IMR-90 (cell line): ENCODE data around the gene COG1. TPM values are rescaled to one million over a fixed set of nuclear protein-coding genes. Genes with fewer than 3 reads are reported as not detected.
A peak's percentile ranks its signal among the peaks of the same experiment; 100 is the strongest.

ENCODE experiments used
- ATAC-seq: fragments of 200-7000 bp; cut with Tn5 transposase; 2 replicates; pipeline ENCODE4 v1.9.1; 2020; ENCODE audit warnings: low read depth, mild to moderate bottlenecking, moderate library complexity
- BruUV-seq: library from RNA; stranded (reverse); fragments of 400-500 nt; replicated peaks from 2 replicates; lab custom pipeline; 2021; lab: Mats Ljungman, UMichigan
- CTCF ChIA-PET: fragments of 300-600 bp; formaldehyde crosslinking; extraction: SDS; loops from one replicate; lab custom pipeline; 2021; ENCODE audit warnings: antibody characterized with exemption; lab: Yijun Ruan, JAX
- POLR2A ChIA-PET: fragments of 300-600 bp; sonication (Branson Sonifier 250); formaldehyde crosslinking; loops from one replicate; lab custom pipeline; 2022; ENCODE audit warnings: antibody characterized with exemption; ENCODE audit not compliant: unreplicated experiment; lab: Charles Lee
- DNase-seq: peaks from one replicate; pipeline ENCODE4 v3.0.0; 2013
- H2AFZ ChIP-seq: replicated peaks from 2 replicates; pipeline ENCODE3; 2013; ENCODE audit warnings: low read length, mild to moderate bottlenecking; ENCODE audit not compliant: poor library complexity
- H2AK5ac ChIP-seq: 2 replicates; pipeline ENCODE4 v1.6.1; 2013; ENCODE audit warnings: low read depth, low read length, inconsistent platforms
- H2AK9ac ChIP-seq: replicated peaks from 2 replicates; pipeline ENCODE3; 2013; ENCODE audit warnings: mild to moderate bottlenecking, low read depth, low read length, moderate library complexity; ENCODE audit not compliant: poor library complexity
- H2BK120ac ChIP-seq: 2 replicates; pipeline ENCODE4 v1.6.1; 2013; ENCODE audit warnings: low read depth, low read length, inconsistent platforms
- H2BK15ac ChIP-seq: 3 replicates; pipeline ENCODE4 v1.6.1; 2013; ENCODE audit warnings: low read depth, low read length, inconsistent platforms
- H2BK20ac ChIP-seq: 2 replicates; pipeline ENCODE4 v1.6.1; 2013; ENCODE audit warnings: low read depth, mild to moderate bottlenecking, inconsistent platforms, low read length, moderate library complexity
- H2BK5ac ChIP-seq: 2 replicates; pipeline ENCODE4 v1.6.1; 2013; ENCODE audit warnings: mild to moderate bottlenecking, low read depth, low read length, inconsistent platforms; ENCODE audit not compliant: poor library complexity, severe bottlenecking
- H3K14ac ChIP-seq: replicated peaks from 2 replicates; pipeline ENCODE4 v1.6.1; 2013; ENCODE audit warnings: low read depth, low read length, inconsistent platforms
- H3K18ac ChIP-seq: 2 replicates; pipeline ENCODE4 v1.6.1; 2013; ENCODE audit warnings: low read depth, low read length, control low read depth
- H3K23ac ChIP-seq: 2 replicates; pipeline ENCODE4 v1.6.1; 2013; ENCODE audit warnings: low read depth, low read length, inconsistent platforms
- H3K27ac ChIP-seq: 2 replicates; pipeline ENCODE4 v1.5.1; 2013; ENCODE audit warnings: mild to moderate bottlenecking, control low read depth, low read length; ENCODE audit not compliant: insufficient read depth
- H3K27me3 ChIP-seq: 2 replicates; pipeline ENCODE4 v1.6.1; 2013; ENCODE audit warnings: low read length; ENCODE audit not compliant: control insufficient read depth, insufficient read depth
- H3K36me3 ChIP-seq: 2 replicates; pipeline ENCODE4 v1.6.1; 2013; ENCODE audit warnings: low read length, mixed read lengths; ENCODE audit not compliant: control insufficient read depth, insufficient read depth
- H3K4ac ChIP-seq: 2 replicates; pipeline ENCODE4 v1.6.1; 2013; ENCODE audit warnings: low read depth, low read length, inconsistent platforms
- H3K4me1 ChIP-seq: 2 replicates; pipeline ENCODE4 v1.6.1; 2013; ENCODE audit warnings: low read length, mixed read lengths; ENCODE audit not compliant: control insufficient read depth, insufficient read depth
- H3K4me2 ChIP-seq: 2 replicates; pipeline ENCODE4 v1.6.1; 2013; ENCODE audit warnings: low read depth, mild to moderate bottlenecking, control low read depth, low read length, moderate library complexity
- H3K4me3 ChIP-seq: 2 replicates; pipeline ENCODE4 v1.5.1; 2013; ENCODE audit warnings: low read depth, mild to moderate bottlenecking, control low read depth, low read length, moderate library complexity; ENCODE audit not compliant: insufficient read depth
- H3K56ac ChIP-seq: 2 replicates; pipeline ENCODE4 v1.6.1; 2013; ENCODE audit warnings: low read length, inconsistent platforms; ENCODE audit not compliant: insufficient read depth; ENCODE audit errors: extremely low read depth
- H3K79me1 ChIP-seq, 2 experiments: 2 replicates each; pipeline ENCODE4 v1.6.1; 2013; ENCODE audit warnings: low read length in 2 of 2, inconsistent platforms in 1 of 2, low read depth in 1 of 2
- H3K9ac ChIP-seq: 2 replicates; pipeline ENCODE4 v1.6.1; 2013; ENCODE audit warnings: low read depth, low read length, control low read depth
- H3K9me1 ChIP-seq: 2 replicates; pipeline ENCODE4 v1.6.1; 2013; ENCODE audit warnings: low read length, inconsistent platforms; ENCODE audit not compliant: insufficient read depth
- H3K9me3 ChIP-seq: 2 replicates; pipeline ENCODE4 v1.6.1; 2013; ENCODE audit warnings: low read length; ENCODE audit not compliant: control insufficient read depth, insufficient read depth
- H4K20me1 ChIP-seq: 2 replicates; pipeline ENCODE4 v1.6.1; 2013; ENCODE audit warnings: low read length, inconsistent platforms; ENCODE audit not compliant: insufficient read depth
- H4K5ac ChIP-seq: 2 replicates; pipeline ENCODE4 v1.6.1; 2013; ENCODE audit warnings: mild to moderate bottlenecking, low read depth, low read length, control low read depth
- H4K8ac ChIP-seq, 2 experiments: 2 replicates each; pipeline ENCODE4 v1.6.1; 2013; ENCODE audit warnings: low read depth in 2 of 2, low read length in 2 of 2, control low read depth in 1 of 2, inconsistent platforms in 1 of 2
- H4K91ac ChIP-seq: 2 replicates; pipeline ENCODE4 v1.6.1; 2013; ENCODE audit warnings: low read depth, low read length, inconsistent platforms; ENCODE audit not compliant: insufficient read depth
- CTCF ChIP-seq: conservative IDR thresholded peaks from 2 replicates; pipeline ENCODE4 v1.5.1; 2012; ENCODE audit warnings: mild to moderate bottlenecking, low read depth, low read length, improper control_type of control experiment
- FOS ChIP-seq: fragments of 150-350 bp; IDR thresholded peaks from 2 replicates; pipeline ENCODE4 v1.6.1; 2016; ENCODE audit warnings: low read depth, low read length
- RAD21 ChIP-seq: IDR thresholded peaks from 2 replicates; pipeline ENCODE4 v1.6.1; 2012; ENCODE audit warnings: low read length, improper control_type of control experiment
- RCOR1 ChIP-seq: IDR thresholded peaks from 2 replicates; pipeline ENCODE4 v1.6.1; 2012; ENCODE audit warnings: mild to moderate bottlenecking, low read length, improper control_type of control experiment; ENCODE audit not compliant: insufficient replicate concordance
- WGBS, 2 experiments: methylation state at CpG; one replicate each; pipeline versions ENCODE4 v1.1.5 to v1.1.7; 2013; ENCODE audit warnings: missing lambda C conversion rate in 2 of 2; ENCODE audit not compliant: insufficient read length in 1 of 2; ENCODE audit errors: extremely low coverage in 2 of 2; 5-methylcytosine and 5-hydroxymethylcytosine counted together
- dilution Hi-C: fragments of 300-500 bp; cut with HindIII; formaldehyde crosslinking; loops from one replicate; pipeline ENCODE4 v1.14.3; 2018; ENCODE audit warnings: low sequenced_read_pairs; ENCODE audit not compliant: unreplicated experiment
- in situ Hi-C: fragments of 300-500 bp; cut with MboI; formaldehyde crosslinking; loops from 3 replicates; pipeline ENCODE4 v1.14.3; 2019; ENCODE audit warnings: low sequenced_read_pairs, inconsistent platforms, mixed read lengths
- intact Hi-C: fragments of 100-400 bp; cut with micrococcal nuclease; formaldehyde crosslinking; loops from 2 replicates; pipeline ENCODE4 v1.10.0; 2022
- polyA plus RNA-seq, 3 experiments: library from polyadenylated mRNA; depleted of rRNA; stranded (reverse); fragments of >200 nt; gene quantifications; 2 replicates each; pipeline ENCODE4 v1.2.3, GENCODE V29; 2012; ENCODE audit warnings: low replicate concordance in 1 of 3
- total RNA-seq: library from RNA; depleted of rRNA; stranded (reverse); fragments of >200 nt; gene quantifications from 2 replicates; pipeline ENCODE4 v1.2.3, GENCODE V29; 2012

COG1 gene
- total and polyA plus RNA-seq, 2 of the 4 experiments (the other 2 are of a cell fraction), result 18.3 to 35.1 TPM

DNA sequence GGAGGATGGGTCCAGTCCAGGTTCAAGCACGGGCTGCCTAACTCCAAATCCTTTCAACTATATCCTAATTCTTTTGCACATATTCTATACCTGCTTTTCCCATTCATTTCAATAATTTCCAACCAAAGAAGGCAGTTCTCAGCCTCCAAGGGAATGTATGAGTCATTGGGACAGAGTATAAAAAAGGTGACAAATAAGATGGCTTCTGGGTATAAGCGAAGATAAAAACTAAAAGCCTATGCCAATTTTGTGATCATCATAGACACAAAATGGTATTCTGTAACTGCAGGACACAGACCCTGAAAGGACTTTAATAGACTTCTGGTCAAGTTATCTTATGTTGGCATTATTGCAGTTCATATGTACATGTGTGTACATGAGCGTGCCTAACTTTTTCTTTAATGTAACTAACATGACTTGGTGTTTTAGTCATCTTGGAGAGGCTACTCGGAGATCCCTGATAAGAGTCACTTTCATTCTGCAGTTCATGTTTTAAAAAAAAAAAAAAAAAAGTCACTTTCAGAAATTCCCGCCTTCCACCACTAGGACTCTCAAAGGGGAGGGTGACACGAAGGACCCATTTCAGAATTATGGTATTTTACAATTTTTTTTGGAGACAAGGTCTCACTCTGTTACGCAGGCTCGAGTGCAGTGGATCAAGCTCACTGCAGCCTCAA, 17.3 kb downstream of the COG1 start:
- POLR2A ChIA-PET, result interaction anchor here (0.5 kb wide), 1 partner anchor 8 kb away, joined by 3 read pairs; no protein-coding TSS in a partner anchor
- WGBS, 2 experiments, result no CpG with 5 or more reads among the region's 8 CpGs
- no TSS peak for BruUV-seq
- H3K27me3 ChIP-seq, result no peaks in the 10 kb centered on the region
- H4K8ac ChIP-seq, result no peak overlapping the region
- peaks cover 43 to 47% of the 10 kb centered on the region in 2 experiments for H3K79me1 ChIP-seq
- in situ Hi-C loops (loop anchor here (25.0 kb wide), 1 partner anchor 823 kb away; no protein-coding TSS in a partner anchor), dilution Hi-C loops (no loop called here), intact Hi-C loops (no loop called here)
- H3K36me3 ChIP-seq, result peaks cover 32% of the 10 kb centered on the region
- H2BK15ac ChIP-seq, result no peak overlapping the region
- ATAC-seq, result peak; percentile 13
- no peak overlapping the region for H2BK5ac ChIP-seq
- H2BK120ac ChIP-seq, result no peak overlapping the region
- H3K27ac ChIP-seq, result no peak overlapping the region
- no peak overlapping the region for H3K4me3 ChIP-seq
- H3K4me2 ChIP-seq, result no peak overlapping the region
- no peak overlapping the region for H2BK20ac ChIP-seq
- no peak overlapping the region for H3K18ac ChIP-seq
- H3K23ac ChIP-seq, result no peak overlapping the region
- H3K9me1 ChIP-seq, result no peaks in the 10 kb centered on the region; the same call in 1 of the 2 replicates
- peak; percentile 32; the same call in 1 of the 2 replicates for TF ChIP-seq CTCF
- TF ChIP-seq RAD21, result peak; percentile 21; the same call in 1 of the 2 replicates
- TF ChIP-seq RCOR1, result no peak
- TF ChIP-seq FOS, result 0 out of 2 replicates have a peak, but pooled peaks have one; percentile 12
- no peak overlapping the region for H4K91ac ChIP-seq
- no peak overlapping the region for H2AFZ ChIP-seq
- H3K4me1 ChIP-seq, result no peaks in the 10 kb centered on the region
- no peak for DNase-seq
- H4K20me1 ChIP-seq, result peaks cover 16% of the 10 kb centered on the region; the same call in 1 of the 2 replicates
- no peak overlapping the region for H3K9ac ChIP-seq
- no peaks in the 10 kb centered on the region for H3K9me3 ChIP-seq
- H3K56ac ChIP-seq, result no peak overlapping the region
- no peak overlapping the region for H4K5ac ChIP-seq
- no peak overlapping the region for H2AK9ac ChIP-seq
- CTCF ChIA-PET, result interaction anchor here (0.6 to 0.7 kb wide), 2 partner anchors 16 to 480 kb away, joined by 3 to 4 read pairs; no protein-coding TSS in a partner anchor
- H3K4ac ChIP-seq, result no peak overlapping the region
- no peak overlapping the region for H3K14ac ChIP-seq
- H2AK5ac ChIP-seq, result no peak overlapping the region
